Measurements from ENCODE around the gene RRAGD. TPM values are rescaled to one million over a fixed set of nuclear protein-coding genes. Genes with fewer than 3 reads are reported as not detected.

The RRAGD gene
- total and polyA plus RNA-seq, 2 experiments from 2014 or later: not detected

- Histone ChIP-seq H3K9me2 (ENCODE audit: insufficient read depth) (no peaks in the 10 kb centered on the region), H3K9me3 (ENCODE audit: low read depth) (no peaks in the 10 kb centered on the region), H3K79me2 (ENCODE audit: insufficient read depth) (no peaks in the 10 kb centered on the region), H3K4me2 (ENCODE audit: unreplicated experiment) (no peak overlapping the region), H3K9ac (no peak overlapping the region), H3K4me3 (no peak overlapping the region), H3K27me3 (replicated peaks; ENCODE audit: insufficient read depth) (no peaks in the 10 kb centered on the region), H3F3A (ENCODE audit: insufficient read depth) (no peaks in the 10 kb centered on the region), H3K36me3 (ENCODE audit: low read depth) (no peaks in the 10 kb centered on the region), H4K20me1 (ENCODE audit: insufficient read depth) (no peaks in the 10 kb centered on the region), H2AFZ (no peak overlapping the region), H3K27ac (no peak overlapping the region), H3K4me1 (ENCODE audit: insufficient read depth) (no peaks in the 10 kb centered on the region)
- in situ Hi-C loops (cut with MboI): no loop called here
- DNase-seq: no peak
- TF ChIP-seq EZH2 (IDR thresholded peaks at IDR 0.05; ENCODE audit: insufficient read depth, poor library complexity, severe bottlenecking) (no peak), EZH2phosphoT487 (IDR thresholded peaks at IDR 0.05; ENCODE audit: insufficient read depth, low read depth) (no peak)
- 84 to 87% methylated on average over 9 of the region's 9 CpGs for WGBS, 2 experiments (ENCODE audit: low coverage in 1 of 2, low lambda C conversion rate in 2 of 2, missing lambda C conversion rate in 2 of 2)
These were observed 24.4 kb downstream of the RRAGD start for GRCh38 chr6:89387516-89388201.

- Histone ChIP-seq H3K27ac (no peak overlapping the region), H3K4me2 (ENCODE audit: unreplicated experiment) (no peak overlapping the region), H3K9me3 (ENCODE audit: low read depth) (no peaks in the 10 kb centered on the region), H3K79me2 (ENCODE audit: insufficient read depth) (no peaks in the 10 kb centered on the region), H2AFZ (no peak overlapping the region), H3K4me1 (ENCODE audit: insufficient read depth) (no peaks in the 10 kb centered on the region), H3K4me3 (no peak overlapping the region), H3K36me3 (ENCODE audit: low read depth) (no peaks in the 10 kb centered on the region), H3K9ac (no peak overlapping the region), H3F3A (ENCODE audit: insufficient read depth) (no peaks in the 10 kb centered on the region), H4K20me1 (ENCODE audit: insufficient read depth) (no peaks in the 10 kb centered on the region), H3K27me3 (replicated peaks; ENCODE audit: insufficient read depth) (no peaks in the 10 kb centered on the region), H3K9me2 (ENCODE audit: insufficient read depth) (no peaks in the 10 kb centered on the region)
- in situ Hi-C loops (cut with MboI): no loop called here
- WGBS, 2 experiments (ENCODE audit: low coverage in 1 of 2, low lambda C conversion rate in 2 of 2, missing lambda C conversion rate in 2 of 2): 73 to 82% methylated on average over 6 of the region's 6 CpGs
- DNase-seq: no peak
- TF ChIP-seq EZH2phosphoT487 (IDR thresholded peaks at IDR 0.05; ENCODE audit: insufficient read depth, low read depth) (no peak), EZH2 (IDR thresholded peaks at IDR 0.05; ENCODE audit: insufficient read depth, poor library complexity, severe bottlenecking) (no peak)
These were observed 25.1 kb downstream of the RRAGD start for GRCh38 chr6:89386917-89387491.

GRCh38 chr6:89385846-89386245, 26.2 kb downstream of the RRAGD start:
- no peak overlapping the region for H2AFZ ChIP-seq
- no peaks in the 10 kb centered on the region for H3K4me1 ChIP-seq (ENCODE audit: insufficient read depth)
- no peaks in the 10 kb centered on the region for H3K36me3 ChIP-seq (ENCODE audit: low read depth)
- no peaks in the 10 kb centered on the region for H3K9me3 ChIP-seq (ENCODE audit: low read depth)
- H3K79me2 ChIP-seq (ENCODE audit: insufficient read depth): no peaks in the 10 kb centered on the region
- no peak overlapping the region for H3K9ac ChIP-seq
- H3F3A ChIP-seq (ENCODE audit: insufficient read depth): no peaks in the 10 kb centered on the region
- no peaks in the 10 kb centered on the region for H4K20me1 ChIP-seq (ENCODE audit: insufficient read depth)
- no peak overlapping the region for H3K4me2 ChIP-seq (ENCODE audit: unreplicated experiment)
- TF ChIP-seq EZH2 (IDR thresholded peaks at IDR 0.05; ENCODE audit: insufficient read depth, poor library complexity, severe bottlenecking) (no peak), EZH2phosphoT487 (IDR thresholded peaks at IDR 0.05; ENCODE audit: insufficient read depth, low read depth) (no peak)
- no peak for DNase-seq
- H3K27ac ChIP-seq: no peak overlapping the region
- no peaks in the 10 kb centered on the region for H3K9me2 ChIP-seq (ENCODE audit: insufficient read depth)
- in situ Hi-C loops (cut with MboI): no loop called here
- WGBS, 2 experiments (ENCODE audit: low coverage in 1 of 2, low lambda C conversion rate in 2 of 2, missing lambda C conversion rate in 2 of 2): 86 to 88% methylated on average over 7 of the region's 7 CpGs
- 0 out of 2 replicates have a peak, but pooled peaks cover 3% of the 10 kb centered on the region for H3K27me3 ChIP-seq (replicated peaks; ENCODE audit: insufficient read depth)
- H3K4me3 ChIP-seq: no peak overlapping the region

GRCh38 chr6:89385156-89385667, 26.9 kb downstream of the RRAGD start:
- H3K9me2 ChIP-seq (ENCODE audit: insufficient read depth): no peaks in the 10 kb centered on the region
- H3K36me3 ChIP-seq (ENCODE audit: low read depth): no peaks in the 10 kb centered on the region
- no peaks in the 10 kb centered on the region for H3K79me2 ChIP-seq (ENCODE audit: insufficient read depth)
- no peak for TF ChIP-seq EZH2 (IDR thresholded peaks at IDR 0.05; ENCODE audit: insufficient read depth, poor library complexity, severe bottlenecking)
- TF ChIP-seq EZH2phosphoT487 (IDR thresholded peaks at IDR 0.05; ENCODE audit: insufficient read depth, low read depth): no peak
- H4K20me1 ChIP-seq (ENCODE audit: insufficient read depth): no peaks in the 10 kb centered on the region
- 0 out of 2 replicates have a peak, but pooled peaks cover 3% of the 10 kb centered on the region for H3K27me3 ChIP-seq (replicated peaks; ENCODE audit: insufficient read depth)
- 56 to 57% methylated on average over 5 of the region's 5 CpGs for WGBS, 2 experiments (ENCODE audit: low coverage in 1 of 2, low lambda C conversion rate in 2 of 2, missing lambda C conversion rate in 2 of 2)
- H3K4me2 ChIP-seq (ENCODE audit: unreplicated experiment): no peak overlapping the region
- H3K9ac ChIP-seq: no peak overlapping the region
- no peaks in the 10 kb centered on the region for H3F3A ChIP-seq (ENCODE audit: insufficient read depth)
- H3K27ac ChIP-seq: no peak overlapping the region
- H3K4me1 ChIP-seq (ENCODE audit: insufficient read depth): no peaks in the 10 kb centered on the region
- in situ Hi-C loops (cut with MboI): no loop called here
- no peak overlapping the region for H3K4me3 ChIP-seq
- no peaks in the 10 kb centered on the region for H3K9me3 ChIP-seq (ENCODE audit: low read depth)
- H2AFZ ChIP-seq: no peak overlapping the region
- DNase-seq: peak; percentile 37

All from GM23248 (cell line).